Loucy (cell line): ENCODE data around the gene PDE4D.

ENCODE experiments used
- CTCF ChIP-seq: fragments of 200-600 bp; sonication (generic); conservative IDR thresholded peaks from 2 replicates; pipeline ENCODE4 v1.5.1; 2014; ENCODE audit warnings: mild to moderate bottlenecking, antibody characterized with exemption, low read length
- EZH2phosphoT487 ChIP-seq: fragments of 200-600 bp; IDR thresholded peaks from 2 replicates; pipeline ENCODE4 v1.6.1; 2018; ENCODE audit warnings: antibody characterized with exemption, mild to moderate bottlenecking, moderate library complexity, borderline replicate concordance

GRCh38 chr5:59729357-59729756 is 164.2 kb downstream of the PDE4D start:
- no peak for TF ChIP-seq EZH2phosphoT487
- TF ChIP-seq CTCF: no peak
